Activated CD8-positive, alpha-beta memory T cell treated with anti-CD3 and anti-CD28 coated beads, Interleukin-2, amount 50 U/mL, for 24 hours (primary cell): Measurements from ENCODE around the gene PRKCZ.

Experiments used
- DNase-seq: peaks from one replicate; pipeline ENCODE4 v3.0.0-alpha.2; 2020; ENCODE audit errors: extremely low read depth

Gene PRKCZ

GRCh38 chr1:2177946-2178538, 127.8 kb downstream of the PRKCZ start:
- DNase-seq, result no peak

- DNase-seq, result no peak
These were observed 128.7 kb downstream of the PRKCZ start for GRCh38 chr1:2178875-2179274.

GRCh38 chr1:2179283-2180013, 129.2 kb downstream of the PRKCZ start:
- no peak for DNase-seq

GRCh38 chr1:2180297-2181245, 130.4 kb downstream of the PRKCZ start:
- DNase-seq, result no peak

- DNase-seq, result no peak
These were observed 131.1 kb downstream of the PRKCZ start for GRCh38 chr1:2181271-2181670.

- no peak for DNase-seq
These were observed 131.5 kb downstream of the PRKCZ start for GRCh38 chr1:2181752-2182151.

- no peak for DNase-seq
These were observed 132.2 kb downstream of the PRKCZ start for GRCh38 chr1:2182376-2182775.

GRCh38 chr1:2183937-2184334, 133.7 kb downstream of the PRKCZ start:
- no peak for DNase-seq

GRCh38 chr1:2184531-2184930, 134.3 kb downstream of the PRKCZ start:
- no peak for DNase-seq

- no peak for DNase-seq
These were observed 134.7 kb downstream of the PRKCZ start for GRCh38 chr1:2184934-2185333.

- DNase-seq, result no peak
These were observed 136.0 kb downstream of the PRKCZ start for GRCh38 chr1:2185880-2186855.

GRCh38 chr1:2186901-2187300, 136.7 kb downstream of the PRKCZ start:
- DNase-seq, result no peak

GRCh38 chr1:2187619-2188018, 137.4 kb downstream of the PRKCZ start:
- no peak for DNase-seq

GRCh38 chr1:2188336-2188735, 138.1 kb downstream of the PRKCZ start:
- no peak for DNase-seq

GRCh38 chr1:2189459-2190425, 139.5 kb downstream of the PRKCZ start:
- peak; percentile 69 for DNase-seq

- DNase-seq, result no peak
These were observed 140.3 kb downstream of the PRKCZ start for GRCh38 chr1:2190491-2190976.

GRCh38 chr1:2192031-2192995, 142.1 kb downstream of the PRKCZ start:
- no peak for DNase-seq

- no peak for DNase-seq
These were observed 143.5 kb downstream of the PRKCZ start for GRCh38 chr1:2193514-2194281.
